B cell (primary cell): ENCODE data around the gene TNRC6A. TPM values are rescaled to one million over a fixed set of nuclear protein-coding genes. Genes with fewer than 3 reads are reported as not detected.

Source experiments
- ATAC-seq: fragments of 200-7000 bp; cut with Tn5 transposase; one replicate; pipeline ENCODE4 v1.10.0; 2021; ENCODE audit warnings: low read depth, mild to moderate bottlenecking, moderate number of reproducible peaks, moderate library complexity
- CTCF ChIA-PET: fragments of 350-600 bp; sonication (Branson Sonifier 250); formaldehyde crosslinking; loops from one replicate; lab custom pipeline; 2021; ENCODE audit warnings: antibody characterized with exemption, inconsistent platforms; lab: Charles Lee
- POLR2A ChIA-PET: fragments of 350-600 bp; sonication (Branson Sonifier 250); formaldehyde crosslinking; loops from one replicate; lab custom pipeline; 2021; ENCODE audit warnings: antibody characterized with exemption; lab: Charles Lee
- DNase-seq: peaks from one replicate; pipeline ENCODE4 v3.0.0; 2013
- H2AFZ ChIP-seq: 2 replicates; pipeline ENCODE4 v1.6.1; 2012; ENCODE audit warnings: mild to moderate bottlenecking, low read depth, low read length; ENCODE audit not compliant: insufficient read depth, poor library complexity, severe bottlenecking
- H3K27ac ChIP-seq, 2 donors: 1 replicate in 1 of 2; 2 replicates in 1 of 2; pipeline ENCODE4 v1.5.1; 2012 to 2013; ENCODE audit warnings: low read length in 2 of 2, mild to moderate bottlenecking in 2 of 2, moderate library complexity in 1 of 2
- H3K27me3 ChIP-seq, 4 experiments: fragments of 200-600 bp in 1 of 4; sonication (generic) in 1 of 4; replicated peaks in 1 of 4; 1 replicate in 2 of 4; 2 replicates in 2 of 4; pipeline versions ENCODE4 v1.6.1 to v1.7.0; 2013 to 2016; ENCODE audit warnings: low read length in 3 of 4, mild to moderate bottlenecking in 2 of 4, mixed read lengths in 1 of 4, moderate library complexity in 1 of 4; ENCODE audit not compliant: insufficient read depth in 4 of 4, control insufficient read depth in 3 of 4; ENCODE audit errors: control extremely low read depth in 1 of 4
- H3K36me3 ChIP-seq, 2 experiments: replicated peaks in 1 of 2; 1 replicate in 1 of 2; 2 replicates in 1 of 2; pipeline versions ENCODE4 v1.6.1 to v1.7.1; 2013; ENCODE audit warnings: low read length in 1 of 2; ENCODE audit not compliant: insufficient read depth in 2 of 2, control insufficient read depth in 1 of 2; ENCODE audit errors: control extremely low read depth in 1 of 2, extremely low read depth in 1 of 2
- H3K4me1 ChIP-seq, 2 donors: fragments of 200-600 bp in 1 of 2; sonication (generic) in 1 of 2; 1 replicate in 1 of 2; 2 replicates in 1 of 2; pipeline versions ENCODE4 v1.5.1 to v1.6.1; 2013 to 2017; ENCODE audit warnings: low read length in 2 of 2; ENCODE audit not compliant: control insufficient read depth in 2 of 2, insufficient read depth in 2 of 2
- H3K4me2 ChIP-seq: replicated peaks from 2 replicates; pipeline ENCODE3; 2012; ENCODE audit warnings: mild to moderate bottlenecking, low read depth, low read length; ENCODE audit not compliant: poor library complexity, severe bottlenecking
- H3K4me3 ChIP-seq, 5 experiments: fragments of 200-600 bp in 1 of 5; sonication (generic) in 1 of 5; 1 replicate in 3 of 5; 2 replicates in 2 of 5; pipeline versions ENCODE4 v1.5.1 to v1.7.0; 2011 to 2016; ENCODE audit warnings: low read length in 4 of 5, mild to moderate bottlenecking in 4 of 5, low read depth in 2 of 5, control low read depth in 1 of 5, moderate library complexity in 1 of 5; ENCODE audit not compliant: insufficient read depth in 1 of 5; ENCODE audit errors: control extremely low read depth in 1 of 5, extremely low read depth in 1 of 5
- H3K79me2 ChIP-seq: fragments of 200-600 bp; sonication (generic); one replicate; pipeline ENCODE4 v1.6.0; 2016; ENCODE audit warnings: low read length; ENCODE audit not compliant: control insufficient read depth, insufficient read depth
- H3K9ac ChIP-seq: fragments of 200-600 bp; sonication (generic); 2 replicates; pipeline ENCODE4 v1.6.1; 2017; ENCODE audit warnings: mild to moderate bottlenecking, low read length, moderate library complexity
- H3K9me3 ChIP-seq, 3 donors: one replicate each; pipeline versions ENCODE4 v1.6.1 to v1.7.1; 2013; ENCODE audit warnings: low read length in 2 of 3; ENCODE audit not compliant: control insufficient read depth in 2 of 3, insufficient read depth in 1 of 3; ENCODE audit errors: control extremely low read depth in 1 of 3
- H4K20me1 ChIP-seq: 2 replicates; pipeline ENCODE4 v1.6.0; 2012; ENCODE audit warnings: mild to moderate bottlenecking, low read length; ENCODE audit not compliant: insufficient read depth, control insufficient read depth, poor library complexity, severe bottlenecking
- H3K27ac Mint-ChIP-seq: one replicate; pipeline ENCODE4 v1.8.0; 2021; ENCODE audit warnings: mixed read lengths
- H3K27me3 Mint-ChIP-seq: one replicate; pipeline ENCODE4 v1.8.0; 2021; ENCODE audit warnings: mixed read lengths
- H3K4me1 Mint-ChIP-seq: one replicate; pipeline ENCODE4 v1.8.0; 2021; ENCODE audit warnings: mixed read lengths
- H3K4me3 Mint-ChIP-seq: one replicate; pipeline ENCODE4 v1.8.0; 2021; ENCODE audit warnings: mixed read lengths
- H3K9me3 Mint-ChIP-seq: one replicate; pipeline ENCODE4 v1.8.0; 2022; ENCODE audit warnings: mixed read lengths; ENCODE audit not compliant: insufficient read depth
- CTCF ChIP-seq: fragments of 200-600 bp; IDR thresholded peaks from one replicate; pipeline ENCODE4 v1.8.0; 2022; ENCODE audit warnings: antibody characterized with exemption, mild to moderate bottlenecking
- EZH2 ChIP-seq: IDR thresholded peaks from 2 replicates; pipeline ENCODE4 v1.6.1; 2012; ENCODE audit warnings: borderline replicate concordance, low read depth, mild to moderate bottlenecking, moderate library complexity, low read length; ENCODE audit not compliant: insufficient read depth, poor library complexity, severe bottlenecking
- WGBS: methylation state at CpG from one replicate; pipeline ENCODE4 v1.1.5; 2013; ENCODE audit warnings: missing lambda C conversion rate; ENCODE audit not compliant: insufficient coverage; 5-methylcytosine and 5-hydroxymethylcytosine counted together
- intact Hi-C: fragments of 100-400 bp; cut with micrococcal nuclease; formaldehyde crosslinking; loops from one replicate; pipeline ENCODE4 v1.10.0; 2022
- polyA plus RNA-seq: library from polyadenylated mRNA; depleted of rRNA; stranded (reverse); fragments of >200 nt; gene quantifications from 2 replicates; pipeline ENCODE4 v1.2.3, GENCODE V29; 2012
- total RNA-seq, 2 donors: library from RNA; stranded (reverse); fragments of 120-200 nt in 1 of 2; gene quantifications; 1 replicate in 1 of 2; 2 replicates in 1 of 2; pipeline versions ENCODE4 v1.2.3 to v1.2.4, GENCODE V29; 2013 to 2022

TNRC6A gene
- total and polyA plus RNA-seq, 2 donors (not counting 1 experiment from before 2014, with no cell fraction given), result 79.3 to 104 TPM

- intact Hi-C loops, result loop anchor here (1.0 to 2.0 kb wide), 2 partner anchors 191 to 527 kb away; partner anchors contain the start of genes RBBP6 and ZKSCAN2
- Histone ChIP-seq H3K36me3 (peaks cover 0 to 20% of the 10 kb centered on the region in 2 experiments), H3K4me3 (peak overlapping the region; percentile 31 to 97 (median 81)), H3K79me2 (peaks cover 65% of the 10 kb centered on the region), H3K9me3 (no peaks in the 10 kb centered on the region), H2AFZ (peak overlapping the region; percentile 90), H3K4me1 (peaks cover 12 to 16% of the 10 kb centered on the region in 2 donors), H4K20me1 (peaks cover 9% of the 10 kb centered on the region), H3K27ac (peak overlapping the region; percentile 40 to 98), H3K9ac (peak overlapping the region; percentile 97), H3K4me2 (peak overlapping the region; percentile 82), H3K27me3 (no peaks in the 10 kb centered on the region)
- no peaks in the 10 kb centered on the region for H3K27me3 Mint-ChIP-seq
- H3K4me3 Mint-ChIP-seq, result peak overlapping the region; percentile 96
- H3K4me1 Mint-ChIP-seq, result peaks cover 42% of the 10 kb centered on the region
- peak overlapping the region; percentile 98 for H3K27ac Mint-ChIP-seq
- CTCF ChIA-PET, result interaction anchor here (0.6 to 1.3 kb wide), 3 partner anchors 9 to 857 kb away, joined by 3 to 5 read pairs (median 4); no protein-coding TSS in a partner anchor
- 0% methylated on average over 25 of the region's 61 CpGs for WGBS
- TF ChIP-seq CTCF (no peak), EZH2 (no peak)
- POLR2A ChIA-PET, result interaction anchor here (0.7 kb wide), 2 partner anchors 23 to 169 kb away, joined by 3 to 4 read pairs; no protein-coding TSS in a partner anchor
- H3K9me3 Mint-ChIP-seq, result no peaks in the 10 kb centered on the region
- peak; percentile 31 for ATAC-seq
- no peak for DNase-seq
Observed at GRCh38 chr16:24729951-24730815, 732 bp downstream of the TNRC6A start.
